H9 (cell line): ENCODE results near the gene GYPB. TPM values are rescaled to one million over a fixed set of nuclear protein-coding genes. Genes with fewer than 3 reads are reported as not detected.
"Not testable (repeated sequence)": the region's sequence is repeated elsewhere in the genome, so short reads cannot be mapped to it uniquely, and the experiment has no call there.

Source experiments
- DNase-seq: peaks from one replicate; pipeline ENCODE4 v3.0.0-alpha.2; 2017
- H2AFZ ChIP-seq: one replicate; pipeline ENCODE4 v1.6.1; 2013; ENCODE audit warnings: mild to moderate bottlenecking, low read length, control low read depth, moderate library complexity
- H2AK5ac ChIP-seq: 2 replicates; pipeline ENCODE4 v1.6.1; 2013; ENCODE audit warnings: low read length, control low read depth, mixed read lengths; ENCODE audit not compliant: insufficient read length
- H2BK120ac ChIP-seq: one replicate; pipeline ENCODE4 v1.6.1; 2013; ENCODE audit warnings: low read depth, mild to moderate bottlenecking, low read length, control low read depth, inconsistent platforms; ENCODE audit not compliant: poor library complexity, severe bottlenecking
- H2BK12ac ChIP-seq: 2 replicates; pipeline ENCODE4 v1.6.1; 2013; ENCODE audit warnings: low read length, control low read depth, mixed read lengths, low read depth; ENCODE audit not compliant: insufficient read length
- H2BK15ac ChIP-seq: 2 replicates; pipeline ENCODE4 v1.6.1; 2013; ENCODE audit warnings: low read depth, low read length, control low read depth
- H2BK20ac ChIP-seq: one replicate; pipeline ENCODE4 v1.6.1; 2013; ENCODE audit warnings: low read depth, mild to moderate bottlenecking, low read length, control low read depth, inconsistent platforms; ENCODE audit not compliant: poor library complexity, severe bottlenecking
- H2BK5ac ChIP-seq: 2 replicates; pipeline ENCODE4 v1.6.1; 2013; ENCODE audit warnings: low read length, control low read depth, mixed read lengths; ENCODE audit not compliant: insufficient read length
- H3K14ac ChIP-seq: 2 replicates; pipeline ENCODE4 v1.6.1; 2013; ENCODE audit warnings: low read length, control low read depth; ENCODE audit not compliant: insufficient read depth
- H3K18ac ChIP-seq: 2 replicates; pipeline ENCODE4 v1.6.1; 2013; ENCODE audit warnings: low read depth, mild to moderate bottlenecking, mixed read lengths, low read length, control low read depth; ENCODE audit not compliant: insufficient read length
- H3K23ac ChIP-seq: 2 replicates; pipeline ENCODE4 v1.6.1; 2013; ENCODE audit warnings: low read length, control low read depth, mixed read lengths, low read depth; ENCODE audit not compliant: insufficient read length
- H3K23me2 ChIP-seq: 2 replicates; pipeline ENCODE4 v1.6.1; 2013; ENCODE audit warnings: low read depth, mild to moderate bottlenecking, mixed read lengths, low read length, control low read depth; ENCODE audit not compliant: insufficient read length, poor library complexity, severe bottlenecking
- H3K27ac ChIP-seq: 2 replicates; pipeline ENCODE4 v1.5.1; 2013; ENCODE audit warnings: low read length, control low read depth, mixed read lengths, low read depth; ENCODE audit not compliant: insufficient read length
- H3K27me3 ChIP-seq: 2 replicates; pipeline ENCODE4 v1.6.1; 2013; ENCODE audit warnings: low read length, control low read depth, inconsistent platforms; ENCODE audit not compliant: insufficient read depth
- H3K4ac ChIP-seq: 2 replicates; pipeline ENCODE4 v1.6.1; 2013; ENCODE audit warnings: low read depth, mild to moderate bottlenecking, control low read depth, inconsistent platforms, low read length, moderate library complexity
- H3K4me1 ChIP-seq: 2 replicates; pipeline ENCODE4 v1.6.1; 2013; ENCODE audit warnings: low read length, control low read depth, inconsistent platforms; ENCODE audit not compliant: insufficient read depth
- H3K4me2 ChIP-seq: 2 replicates; pipeline ENCODE4 v1.6.1; 2013; ENCODE audit warnings: low read length, control low read depth, mixed read lengths; ENCODE audit not compliant: insufficient read length, insufficient read depth
- H3K56ac ChIP-seq: 2 replicates; pipeline ENCODE4 v1.6.1; 2013; ENCODE audit warnings: low read depth, mild to moderate bottlenecking, mixed read lengths, low read length, control low read depth; ENCODE audit not compliant: insufficient read length
- H3K79me1 ChIP-seq: 2 replicates; pipeline ENCODE4 v1.6.1; 2013; ENCODE audit warnings: low read depth, mild to moderate bottlenecking, moderate library complexity, low read length, control low read depth, inconsistent platforms; ENCODE audit not compliant: insufficient read depth, poor library complexity, severe bottlenecking
- H3K79me2 ChIP-seq: 2 replicates; pipeline ENCODE4 v1.6.1; 2013; ENCODE audit warnings: low read length, control low read depth, inconsistent platforms; ENCODE audit not compliant: insufficient read depth
- H3K9ac ChIP-seq: 2 replicates; pipeline ENCODE4 v1.6.1; 2013; ENCODE audit warnings: low read length, control low read depth, mixed read lengths; ENCODE audit not compliant: insufficient read length; ENCODE audit errors: extremely low read depth
- H3K9me3 ChIP-seq: one replicate; pipeline ENCODE4 v1.6.1; 2013; ENCODE audit warnings: low read depth, low read length, inconsistent platforms; ENCODE audit not compliant: control insufficient read depth
- H3T11ph ChIP-seq: one replicate; pipeline ENCODE4 v1.6.1; 2013; ENCODE audit warnings: mild to moderate bottlenecking, low read length, control low read depth, inconsistent platforms
- H4K20me1 ChIP-seq: one replicate; pipeline ENCODE4 v1.6.1; 2013; ENCODE audit not compliant: control insufficient read depth, insufficient read length, insufficient read depth
- H4K5ac ChIP-seq: 2 replicates; pipeline ENCODE4 v1.6.1; 2013; ENCODE audit warnings: low read depth, mild to moderate bottlenecking, mixed read lengths, low read length, control low read depth; ENCODE audit not compliant: insufficient read length
- H4K8ac ChIP-seq: replicated peaks from 2 replicates; pipeline ENCODE4 v1.6.1; 2013; ENCODE audit warnings: low read length, control low read depth, mixed read lengths, low read depth; ENCODE audit not compliant: insufficient read length
- H4K91ac ChIP-seq: 2 replicates; pipeline ENCODE4 v1.6.1; 2013; ENCODE audit warnings: low read depth, mild to moderate bottlenecking, moderate library complexity, mixed read lengths, low read length, control low read depth; ENCODE audit not compliant: insufficient read length
- H3K27ac Mint-ChIP-seq, 3 experiments: 2 replicates in 2 of 3; 3 replicates in 1 of 3; pipeline ENCODE4 v1.8.0; 2020 to 2021; ENCODE audit warnings: mixed read lengths in 3 of 3, mild to moderate bottlenecking in 1 of 3, moderate library complexity in 1 of 3
- H3K27me3 Mint-ChIP-seq: 2 replicates; pipeline ENCODE4 v1.8.0; 2021; ENCODE audit warnings: low read depth, mild to moderate bottlenecking, moderate library complexity, mixed read lengths
- H3K36me3 Mint-ChIP-seq, 3 experiments: 2 replicates in 2 of 3; 3 replicates in 1 of 3; pipeline ENCODE4 v1.8.0; 2020 to 2021; ENCODE audit warnings: low read depth in 3 of 3, mixed read lengths in 3 of 3; ENCODE audit not compliant: insufficient read depth in 1 of 3
- H3K4me1 Mint-ChIP-seq, 2 experiments: 2 replicates each; pipeline ENCODE4 v1.8.0; 2020; ENCODE audit warnings: mixed read lengths in 2 of 2
- H3K4me3 Mint-ChIP-seq, 2 experiments: 2 replicates in 1 of 2; 3 replicates in 1 of 2; pipeline ENCODE4 v1.8.0; 2020 to 2021; ENCODE audit warnings: mild to moderate bottlenecking in 2 of 2, mixed read lengths in 2 of 2, moderate library complexity in 1 of 2
- H3K9me3 Mint-ChIP-seq, 2 experiments: 2 replicates in 1 of 2; 3 replicates in 1 of 2; pipeline ENCODE4 v1.8.0; 2020; ENCODE audit warnings: mild to moderate bottlenecking in 2 of 2, mixed read lengths in 2 of 2, moderate library complexity in 1 of 2
- WGBS: extraction: QIAGEN DNeasy Blood & Tissue Kit; methylation state at CpG from one replicate; pipeline ENCODE4 v1.1.7; 2013; ENCODE audit warnings: missing lambda C conversion rate, low lambda C conversion rate, mixed read lengths; ENCODE audit not compliant: insufficient read length; ENCODE audit errors: extremely low coverage; 5-methylcytosine and 5-hydroxymethylcytosine counted together
- total RNA-seq: library from RNA; stranded (reverse); gene quantifications from 2 replicates; pipeline ENCODE4 v1.2.1, GENCODE V29; 2021

The GYPB gene
- total RNA-seq, 1 experiment from 2014 or later: not detected

- not testable (repeated sequence) for H3K27me3 Mint-ChIP-seq, H3K79me1 ChIP-seq, H3K79me2 ChIP-seq, H3K4me3 Mint-ChIP-seq, H3K36me3 Mint-ChIP-seq, H2BK12ac ChIP-seq, H3K9me3 Mint-ChIP-seq, H3K4me2 ChIP-seq, H4K5ac ChIP-seq, H3K56ac ChIP-seq, H3K27ac Mint-ChIP-seq, H2BK15ac ChIP-seq, H2BK120ac ChIP-seq, H3K9me3 ChIP-seq, H3K9ac ChIP-seq, H3K4ac ChIP-seq, H3K27me3 ChIP-seq, H3K4me1 Mint-ChIP-seq, H2BK20ac ChIP-seq, H3K14ac ChIP-seq, H4K8ac ChIP-seq, H2AK5ac ChIP-seq, H3K23me2 ChIP-seq, H3K23ac ChIP-seq, H4K20me1 ChIP-seq, DNase-seq, H3K4me1 ChIP-seq, H2AFZ ChIP-seq, H2BK5ac ChIP-seq, H3K27ac ChIP-seq, H4K91ac ChIP-seq, H3T11ph ChIP-seq, H3K18ac ChIP-seq
- no CpG with 5 or more reads among the region's 1 CpG for WGBS
These were observed 13.4 kb upstream of the GYPB start for GRCh38 chr4:144032580-144032979.

- not testable (repeated sequence) for H2AK5ac ChIP-seq, H3K9me3 Mint-ChIP-seq, H2BK15ac ChIP-seq, H3K27ac Mint-ChIP-seq, H4K8ac ChIP-seq, H4K20me1 ChIP-seq, DNase-seq, H3K18ac ChIP-seq, H3K4me3 Mint-ChIP-seq, H3K9me3 ChIP-seq, H3K23ac ChIP-seq, H2AFZ ChIP-seq, H3K4me1 Mint-ChIP-seq, H3K79me2 ChIP-seq, H3K27me3 ChIP-seq, H4K5ac ChIP-seq, H3K23me2 ChIP-seq, H4K91ac ChIP-seq, H3K79me1 ChIP-seq, H3K27ac ChIP-seq, H3K9ac ChIP-seq, H3K56ac ChIP-seq, H2BK20ac ChIP-seq, H3T11ph ChIP-seq, H2BK5ac ChIP-seq, H3K27me3 Mint-ChIP-seq, H3K4me2 ChIP-seq, H2BK120ac ChIP-seq, H3K4ac ChIP-seq, H3K36me3 Mint-ChIP-seq, H3K4me1 ChIP-seq, H3K14ac ChIP-seq, H2BK12ac ChIP-seq
- WGBS: no CpG with 5 or more reads among the region's 4 CpGs
These were observed 12.7 kb upstream of the GYPB start for GRCh38 chr4:144031875-144032274.
